ENCODE results near the gene RAB11FIP4. TPM values are rescaled to one million over a fixed set of nuclear protein-coding genes. Genes with fewer than 3 reads are reported as not detected.

The RAB11FIP4 gene
- total and polyA plus RNA-seq, 9 of the 15 experiments (the other 6 are each of a cell fraction or from before 2014, with no cell fraction given) = 0.62 to 16.6 (median 8.9) TPM

DNA sequence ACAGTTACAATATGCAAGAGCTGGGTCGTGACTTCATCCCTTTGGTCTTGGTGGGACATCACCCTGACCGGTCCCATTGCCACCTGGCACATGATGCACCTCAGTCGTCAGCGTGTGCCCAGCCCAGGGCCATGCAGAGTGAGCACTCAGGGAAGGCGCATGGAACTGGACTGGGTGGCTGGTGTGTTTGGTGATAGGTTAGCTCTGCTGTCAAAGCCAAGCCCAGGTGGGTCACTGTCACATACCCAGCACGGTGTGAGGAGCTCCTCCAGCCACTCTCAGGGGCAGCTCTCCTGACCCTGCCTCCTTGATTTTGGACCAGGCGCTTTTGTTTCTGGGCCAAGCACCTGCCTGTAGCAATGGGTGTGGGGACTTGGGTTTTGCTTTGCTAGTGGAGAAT is 180.9 kb downstream of the RAB11FIP4 start:
- intact Hi-C loops (cut with micrococcal nuclease) = no loop called here
- ChIA-PET POLR2A (interaction anchor here (0.5 to 0.6 kb wide), 4 partner anchors 74 to 203 kb away, joined by 3 to 5 read pairs (median 3); no protein-coding TSS in a partner anchor), CTCF (ENCODE audit: low intra/inter-chr PET ratio) (no interaction called here)
- peaks cover 13% of the 10 kb centered on the region for H4K20me1 ChIP-seq (replicated peaks; ENCODE audit: control insufficient read depth, insufficient read depth, low read length)
- no peak overlapping the region; a peak in 1 of 4 replicates for H3K9ac ChIP-seq (ENCODE audit: insufficient read depth in 1 of 2, low read depth in 2 of 2, low read length in 2 of 2)
- no peak for DNase-seq (ENCODE audit: extremely low read depth in 1 of 4, low spot score in 3 of 4)
- H3K79me2 ChIP-seq (ENCODE audit: control insufficient read depth, insufficient read depth, low read length) = no peaks in the 10 kb centered on the region
- WGBS (ENCODE audit: insufficient coverage, low coverage, missing lambda C conversion rate) = 2% methylated on average over 7 of the region's 7 CpGs
- H3K27me3 ChIP-seq (ENCODE audit: control insufficient read depth in 2 of 2, insufficient read depth in 2 of 2, low read length in 2 of 2) = peaks cover 40 to 73% of the 10 kb centered on the region in 2 experiments
- ATAC-seq = no peak
- no peak overlapping the region for H2AFZ ChIP-seq (ENCODE audit: low read depth, low read length)
- TF ChIP-seq CEBPB (tag; IDR thresholded peaks at IDR 0.05) (no peak), HNRNPH1 (optimal IDR thresholded peaks at IDR 0.05; ENCODE audit: low read depth, low read length) (no peak), NCOA6 (IDR thresholded peaks at IDR 0.05) (no peak), ZKSCAN8 (CRISPR knock-in tag; IDR thresholded peaks at IDR 0.05) (no peak), CREM (IDR thresholded peaks at IDR 0.05; ENCODE audit: low read depth) (no peak), ZNF253 (CRISPR knock-in tag; conservative IDR thresholded peaks at IDR 0.05) (no peak), NFYB (IDR thresholded peaks at IDR 0.05; ENCODE audit: extremely low read depth, insufficient read length) (no peak), SMC3 (conservative IDR thresholded peaks at IDR 0.05; ENCODE audit: insufficient read depth, low read depth, low read length) (no peak), ZNF143 (CRISPR knock-in tag; IDR thresholded peaks at IDR 0.05) (no peak), ZBTB1 (CRISPR knock-in tag; IDR thresholded peaks at IDR 0.05; ENCODE audit: borderline replicate concordance, low read depth) (no peak), ZNF408 (CRISPR knock-in tag; IDR thresholded peaks at IDR 0.05; ENCODE audit: low read depth) (no peak), SMARCA5 (IDR thresholded peaks at IDR 0.05) (no peak)
- no peak overlapping the region for H3K4me3 ChIP-seq
- no peaks in the 10 kb centered on the region for H3K36me3 ChIP-seq (ENCODE audit: control insufficient read depth, insufficient read depth, low read length)
- BruUV-seq (replicated peaks) = no TSS peak
- no peaks in the 10 kb centered on the region for H3K9me3 ChIP-seq (replicated peaks; ENCODE audit: control insufficient read depth, insufficient read depth, low read depth, low read length)
- in situ Hi-C loops (cut with MboI) = no loop called here
- no peak for FAIRE-seq
- peaks cover 3% of the 10 kb centered on the region for H3K9me1 ChIP-seq (ENCODE audit: control insufficient read depth, insufficient read depth, low read length)
- H3K27ac ChIP-seq (ENCODE audit: extremely low read depth, low read depth, low read length) = no peak overlapping the region
- no peaks in the 10 kb centered on the region; a peak in 1 of 5 replicates for H3K4me1 ChIP-seq (replicated peaks in 1 of 2; ENCODE audit: control insufficient read depth in 2 of 2, insufficient read depth in 2 of 2, low read length in 2 of 2)
- no peak overlapping the region for H3K4me2 ChIP-seq (ENCODE audit: insufficient read depth, low read length)

Data from K562 (cell line).